Activated naive CD4-positive, alpha-beta T cell treated with anti-CD3 and anti-CD28 coated beads for 36 hours (primary cell): ENCODE results near the gene CMTM7. TPM values are rescaled to one million over a fixed set of nuclear protein-coding genes. Genes with fewer than 3 reads are reported as not detected.
"Not testable (repeated sequence)": the region's sequence is repeated elsewhere in the genome, so short reads cannot be mapped to it uniquely, and the experiment has no call there.

ENCODE experiments used
- CTCF ChIA-PET: fragments of 350-600 bp; sonication (Branson Sonifier 250); formaldehyde crosslinking; loops from one replicate; lab custom pipeline; 2021; ENCODE audit warnings: antibody characterized with exemption; lab: Charles Lee
- DNase-seq: peaks from one replicate; pipeline ENCODE4 v3.0.0-alpha.2; 2020
- H3K27ac Mint-ChIP-seq: one replicate; pipeline ENCODE4 v1.8.0; 2021; ENCODE audit warnings: mild to moderate bottlenecking, mixed read lengths
- H3K27me3 Mint-ChIP-seq: one replicate; pipeline ENCODE4 v1.8.0; 2021; ENCODE audit warnings: low read depth, mixed read lengths
- H3K36me3 Mint-ChIP-seq: one replicate; pipeline ENCODE4 v1.8.0; 2021; ENCODE audit warnings: low read depth, mixed read lengths
- H3K4me1 Mint-ChIP-seq: one replicate; pipeline ENCODE4 v1.8.0; 2021; ENCODE audit warnings: low read depth, mixed read lengths
- H3K4me3 Mint-ChIP-seq: one replicate; pipeline ENCODE4 v1.8.0; 2021; ENCODE audit warnings: mild to moderate bottlenecking, moderate library complexity, mixed read lengths
- H3K9me3 Mint-ChIP-seq: one replicate; pipeline ENCODE4 v1.8.0; 2021; ENCODE audit warnings: mixed read lengths
- intact Hi-C: fragments of 100-400 bp; cut with micrococcal nuclease; formaldehyde crosslinking; loops from one replicate; pipeline ENCODE4 v1.15.1; 2023
- total RNA-seq, 2 experiments: library from RNA; stranded (reverse); gene quantifications; one replicate each; pipeline ENCODE4 v1.2.3, GENCODE V29; 2021

CMTM7 gene
- total RNA-seq, 2 experiments from 2014 or later, result 59.1 to 60.2 TPM

DNA sequence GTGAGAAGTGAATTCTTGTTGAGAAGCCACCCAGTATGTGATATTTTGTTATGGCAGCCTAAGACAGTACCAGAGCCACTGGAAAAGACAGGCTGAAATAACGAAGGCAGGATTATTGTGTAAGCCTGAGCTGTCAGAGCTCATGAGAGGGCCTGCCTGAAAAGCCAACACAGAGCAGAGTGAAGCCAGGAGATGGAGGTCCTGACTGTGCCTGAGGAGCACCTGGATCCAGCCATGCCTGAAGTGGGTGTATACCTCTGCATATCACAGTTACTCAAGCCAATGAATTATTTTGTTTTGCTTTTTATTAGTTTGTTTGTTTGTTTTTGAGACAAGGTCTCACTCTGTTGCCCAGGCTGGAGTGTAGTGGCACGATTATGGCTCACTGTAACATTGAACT is 4.1 kb upstream of the CMTM7 start:
- Mint-ChIP-seq H3K4me1 (peaks cover 20% of the 10 kb centered on the region), H3K36me3 (peaks cover 6% of the 10 kb centered on the region), H3K27ac (no peak overlapping the region), H3K4me3 (no peak overlapping the region), H3K27me3 (no peaks in the 10 kb centered on the region), H3K9me3 (no peaks in the 10 kb centered on the region)
- CTCF ChIA-PET, result interaction anchor here (0.6 to 4.8 kb wide), 4 partner anchors 12 to 125 kb away, joined by 3 to 38 read pairs (median 10); no protein-coding TSS in a partner anchor
- DNase-seq, result no peak
- intact Hi-C loops, result no loop called here

DNA sequence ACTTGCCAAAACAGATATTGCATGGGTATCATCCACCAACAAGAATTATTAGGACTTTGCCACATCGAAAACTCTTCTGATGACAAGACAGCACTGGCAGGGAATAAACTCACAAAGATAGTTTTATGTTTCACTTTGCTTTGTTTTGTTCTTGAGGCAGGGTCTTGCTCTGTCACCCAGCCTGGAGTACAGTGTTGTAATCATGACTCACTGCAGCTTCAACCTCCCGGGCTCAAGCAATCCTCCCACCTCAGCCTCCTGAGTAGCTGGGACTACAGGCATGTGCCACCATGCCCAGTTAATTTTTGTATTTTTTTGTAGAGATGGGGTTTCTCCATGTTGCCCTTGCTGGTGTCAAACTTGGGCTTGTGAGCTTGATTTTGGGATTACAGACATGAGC is 2.1 kb upstream of the CMTM7 start:
- peak overlapping the region; percentile 39 for H3K27ac Mint-ChIP-seq
- H3K4me1 Mint-ChIP-seq, result peaks cover 39% of the 10 kb centered on the region
- DNase-seq, H3K27me3 Mint-ChIP-seq, intact Hi-C loops, H3K9me3 Mint-ChIP-seq: not testable (repeated sequence)
- peak overlapping the region; percentile 32 for H3K4me3 Mint-ChIP-seq
- peaks cover 10% of the 10 kb centered on the region for H3K36me3 Mint-ChIP-seq
- CTCF ChIA-PET, result interaction anchor here (1.9 to 4.8 kb wide), 2 partner anchors 14 to 78 kb away, joined by 10 to 38 read pairs; no protein-coding TSS in a partner anchor

DNA sequence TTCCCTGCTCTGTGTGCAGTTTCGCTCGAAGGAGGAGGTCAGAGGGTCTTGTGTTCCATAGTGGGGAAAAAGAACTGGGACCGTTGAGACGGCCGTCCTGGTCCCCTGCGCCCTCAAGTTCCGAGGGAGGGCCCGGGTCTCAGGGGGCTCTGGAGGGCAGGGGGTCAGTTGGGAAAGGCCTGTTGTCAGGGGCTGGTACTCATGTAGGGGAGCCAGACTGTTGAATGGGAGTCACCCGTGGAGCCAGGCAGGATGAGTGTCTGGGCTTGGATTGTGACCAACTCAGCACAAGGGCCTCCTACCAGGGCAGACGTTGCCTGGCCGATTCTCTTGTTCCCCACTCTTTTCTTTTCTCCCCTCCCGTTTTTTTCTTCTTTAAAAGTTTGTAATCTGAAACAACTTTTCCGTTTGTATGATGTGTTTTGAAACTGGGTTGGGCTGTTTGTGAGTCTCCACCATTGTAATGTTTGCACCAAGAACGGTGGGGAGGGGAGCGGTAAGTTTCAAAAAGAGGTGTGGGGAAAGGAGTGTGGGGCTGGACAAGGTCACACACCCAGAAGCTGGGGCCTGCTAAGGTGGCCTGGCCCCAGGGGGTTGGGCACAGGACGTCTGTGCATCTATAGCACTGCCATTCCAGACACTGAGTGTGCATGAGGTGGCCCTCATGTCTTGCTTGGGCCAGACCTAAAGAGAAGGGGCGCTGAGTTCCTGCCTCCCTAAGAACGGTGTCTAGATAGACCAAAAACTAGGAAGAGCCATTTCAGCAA is 1.1 kb downstream of the CMTM7 start:
- Mint-ChIP-seq H3K4me3 (peak overlapping the region; percentile 95), H3K9me3 (no peaks in the 10 kb centered on the region), H3K4me1 (peaks cover 56% of the 10 kb centered on the region), H3K27me3 (no peaks in the 10 kb centered on the region), H3K36me3 (peaks cover 10% of the 10 kb centered on the region), H3K27ac (peak overlapping the region; percentile 93)
- DNase-seq, result peak; percentile 55
- CTCF ChIA-PET, result interaction anchor here (0.6 to 5.4 kb wide), 3 partner anchors 17 to 76 kb away, joined by 4 to 38 read pairs (median 37); no protein-coding TSS in a partner anchor
- intact Hi-C loops, result loop anchor here (1.0 to 10.0 kb wide), 2 partner anchors 68 to 292 kb away; partner anchors contain the start of gene CNOT10

DNA sequence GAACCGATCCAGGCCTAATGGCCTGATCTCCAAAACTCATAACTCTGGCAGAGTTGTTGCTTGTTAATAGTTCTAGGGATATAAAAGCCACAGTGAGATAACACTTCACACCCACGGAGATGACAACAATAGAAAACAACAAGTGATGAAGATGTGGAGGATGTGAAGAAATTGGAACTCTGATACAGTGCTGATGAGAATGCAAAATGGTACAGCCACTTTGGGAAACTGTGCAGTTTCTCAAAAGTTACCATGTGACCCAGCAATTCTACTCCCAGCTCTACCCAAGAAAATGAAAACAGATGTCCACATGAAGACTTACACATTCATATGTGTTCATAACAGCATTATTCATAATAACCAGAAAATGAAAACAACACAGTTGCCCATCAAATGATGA is 3.8 kb downstream of the CMTM7 start:
- CTCF ChIA-PET, result interaction anchor here (0.6 to 6.3 kb wide), 8 partner anchors 19 to 217 kb away, joined by 3 to 48 read pairs (median 4); no protein-coding TSS in a partner anchor
- Mint-ChIP-seq H3K36me3 (peaks cover 10% of the 10 kb centered on the region), H3K27me3 (no peaks in the 10 kb centered on the region), H3K9me3 (no peaks in the 10 kb centered on the region), H3K4me1 (peaks cover 66% of the 10 kb centered on the region), H3K4me3 (no peak overlapping the region), H3K27ac (peak overlapping the region; percentile 65)
- no peak for DNase-seq
- intact Hi-C loops, result loop anchor here (10.0 kb wide), 1 partner anchor 289 kb away; the partner anchor contains the start of gene CNOT10

DNA sequence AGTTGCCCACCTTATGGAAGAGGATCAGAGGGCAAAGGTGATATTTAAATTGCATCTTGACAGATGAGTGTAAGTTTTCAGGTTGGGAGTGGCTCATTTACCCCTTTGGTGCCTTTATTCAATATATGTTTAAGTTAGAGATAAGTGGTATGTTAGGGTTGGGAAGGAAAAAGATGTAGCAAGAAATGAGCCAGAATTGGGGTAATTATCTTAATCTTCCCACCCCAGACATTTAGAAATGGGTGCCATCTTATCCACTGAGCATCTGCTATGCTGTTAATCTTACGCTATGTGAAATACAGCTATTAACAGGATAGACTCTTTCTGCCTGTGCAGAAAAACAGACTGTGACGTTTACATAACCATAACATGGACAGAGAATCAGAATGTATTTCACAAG is 6.3 kb downstream of the CMTM7 start:
- no peak overlapping the region for H3K27ac Mint-ChIP-seq
- no peak for DNase-seq
- H3K27me3 Mint-ChIP-seq, result no peaks in the 10 kb centered on the region
- peaks cover 71% of the 10 kb centered on the region for H3K4me1 Mint-ChIP-seq
- H3K4me3 Mint-ChIP-seq, result no peak overlapping the region
- CTCF ChIA-PET, result interaction anchor here (0.7 to 6.3 kb wide), 9 partner anchors 9 to 220 kb away, joined by 3 to 48 read pairs (median 4); no protein-coding TSS in a partner anchor
- peaks cover 4% of the 10 kb centered on the region for H3K36me3 Mint-ChIP-seq
- no peaks in the 10 kb centered on the region for H3K9me3 Mint-ChIP-seq
- intact Hi-C loops, result loop anchor here (2.0 to 10.0 kb wide), 2 partner anchors 63 to 287 kb away; partner anchors contain the start of gene CNOT10

DNA sequence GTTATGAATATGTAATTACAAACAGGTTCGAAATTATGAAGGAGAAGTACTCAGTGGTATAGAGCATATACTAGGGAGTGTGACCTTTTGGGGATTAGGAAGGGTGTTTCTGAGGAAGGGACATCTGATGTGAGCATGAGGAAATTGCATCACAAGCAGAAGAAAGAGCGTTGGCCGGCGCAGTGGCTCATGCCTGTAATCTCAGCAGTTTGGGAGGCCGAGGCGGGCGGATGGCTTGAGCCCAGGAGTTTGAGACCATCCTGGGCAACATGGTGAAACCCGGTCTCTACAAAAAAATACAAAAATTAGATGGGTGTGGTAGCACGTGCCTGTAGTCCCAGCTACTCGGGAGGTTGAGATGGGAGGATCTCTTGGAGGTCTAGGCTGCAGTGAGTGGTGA is 6.9 kb downstream of the CMTM7 start:
- no peak overlapping the region for H3K4me3 Mint-ChIP-seq
- no peaks in the 10 kb centered on the region for H3K9me3 Mint-ChIP-seq
- intact Hi-C loops, result loop anchor here (2.0 to 10.0 kb wide), 2 partner anchors 64 to 286 kb away; partner anchors contain the start of gene CNOT10
- H3K36me3 Mint-ChIP-seq, result peaks cover 5% of the 10 kb centered on the region
- no peaks in the 10 kb centered on the region for H3K27me3 Mint-ChIP-seq
- peak overlapping the region; percentile 44 for H3K27ac Mint-ChIP-seq
- CTCF ChIA-PET, result interaction anchor here (0.6 to 6.3 kb wide), 7 partner anchors 23 to 101 kb away, joined by 3 to 48 read pairs (median 4); no protein-coding TSS in a partner anchor
- no peak for DNase-seq
- H3K4me1 Mint-ChIP-seq, result peaks cover 71% of the 10 kb centered on the region

DNA sequence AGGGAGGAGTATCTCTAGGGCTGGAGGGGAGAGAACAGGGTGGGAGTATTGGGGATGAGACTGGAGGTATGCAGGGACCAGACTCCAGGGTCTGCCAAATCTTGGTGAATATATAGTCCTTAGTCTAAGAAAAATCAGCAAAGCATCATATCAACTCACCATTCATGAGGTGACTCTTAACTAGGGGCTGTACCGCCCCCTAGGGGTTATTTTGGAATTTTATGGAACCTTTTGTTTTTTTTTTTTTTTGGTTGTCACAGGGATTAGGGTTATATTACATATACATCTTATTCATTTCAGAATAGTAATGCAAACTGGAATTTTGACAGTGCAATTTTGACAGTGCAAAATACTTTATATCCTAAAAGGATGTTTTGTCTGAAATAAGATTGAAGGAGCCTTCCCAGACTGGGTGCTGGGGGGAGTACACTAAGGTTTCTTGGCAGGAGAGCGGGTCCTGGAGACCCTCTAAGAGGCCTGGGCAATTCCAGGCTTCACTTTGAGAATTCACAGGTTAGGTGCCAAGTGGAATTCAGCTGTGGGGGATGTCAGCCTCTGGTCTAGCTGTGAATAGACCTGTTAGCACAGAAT is 7.5 kb downstream of the CMTM7 start:
- H3K4me1 Mint-ChIP-seq, result peaks cover 69% of the 10 kb centered on the region
- intact Hi-C loops, result loop anchor here (1.0 to 10.0 kb wide), 8 partner anchors 8 to 286 kb away; partner anchors contain the start of genes CMTM7 and CNOT10
- no peaks in the 10 kb centered on the region for H3K27me3 Mint-ChIP-seq
- peak; percentile 54 for DNase-seq
- H3K9me3 Mint-ChIP-seq, result no peaks in the 10 kb centered on the region
- H3K4me3 Mint-ChIP-seq, result no peak overlapping the region
- H3K27ac Mint-ChIP-seq, result peak overlapping the region; percentile 59
- peaks cover 8% of the 10 kb centered on the region for H3K36me3 Mint-ChIP-seq
- CTCF ChIA-PET, result interaction anchor here (0.8 to 6.3 kb wide), 4 partner anchors 19 to 63 kb away, joined by 3 to 48 read pairs (median 4); no protein-coding TSS in a partner anchor

DNA sequence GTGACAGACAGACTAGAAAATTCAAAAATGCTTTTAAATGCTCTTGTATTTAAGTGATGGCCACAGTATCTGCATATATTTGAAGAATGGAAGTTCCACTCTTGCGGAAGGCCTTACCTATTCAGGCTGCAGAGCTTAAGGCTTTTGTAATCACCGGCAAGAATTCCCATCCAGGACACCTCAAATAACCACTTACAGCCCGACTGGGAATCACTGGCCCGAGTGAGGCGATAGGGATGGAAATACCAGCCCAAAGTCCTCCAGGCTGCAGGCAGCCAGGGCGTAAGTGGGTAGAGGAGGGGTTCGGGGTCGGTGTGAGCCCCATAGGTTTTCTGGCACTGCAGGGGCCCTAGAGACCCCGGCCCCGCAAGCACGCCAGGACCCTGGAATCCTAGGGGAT is 9.5 kb downstream of the CMTM7 start:
- intact Hi-C loops, result loop anchor here (1.0 kb wide), 2 partner anchors 13 to 19 kb away; no protein-coding TSS in a partner anchor
- CTCF ChIA-PET, result interaction anchor here (0.8 to 1.7 kb wide), 6 partner anchors 14 to 67 kb away, joined by 3 to 9 read pairs (median 5); no protein-coding TSS in a partner anchor
- DNase-seq, result no peak
- H3K4me3 Mint-ChIP-seq, result peak overlapping the region; percentile 92
- H3K36me3 Mint-ChIP-seq, result peaks cover 16% of the 10 kb centered on the region
- H3K4me1 Mint-ChIP-seq, result peaks cover 69% of the 10 kb centered on the region
- no peaks in the 10 kb centered on the region for H3K9me3 Mint-ChIP-seq
- no peaks in the 10 kb centered on the region for H3K27me3 Mint-ChIP-seq
- peak overlapping the region; percentile 99 for H3K27ac Mint-ChIP-seq

DNA sequence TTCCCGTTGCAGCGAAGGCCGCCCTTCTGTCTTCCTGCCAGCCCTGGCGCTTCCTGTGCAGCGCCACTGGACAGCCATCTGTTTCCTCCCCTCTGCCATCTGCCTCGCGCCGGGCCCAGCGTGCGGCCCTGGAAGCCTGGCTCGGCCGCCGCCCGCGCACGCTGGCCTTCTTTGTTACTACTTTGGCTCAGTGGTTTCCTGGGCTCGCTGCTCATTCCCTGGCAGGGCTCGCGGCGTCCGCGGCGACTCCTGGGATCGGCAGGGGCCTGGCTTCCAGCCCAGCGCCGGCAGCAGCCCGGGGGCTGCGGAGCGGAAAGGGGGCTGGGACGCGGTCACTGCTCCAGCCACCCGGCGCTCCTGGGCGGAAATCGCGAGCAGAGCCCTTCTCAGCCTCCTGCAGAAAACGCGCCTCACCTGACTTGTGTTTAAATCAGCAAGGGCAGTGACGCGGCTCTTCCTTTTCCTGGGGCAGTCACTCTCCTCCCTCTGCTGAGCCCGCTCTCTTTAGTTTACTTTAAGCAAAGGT is 10.0 kb downstream of the CMTM7 start:
- no peaks in the 10 kb centered on the region for H3K27me3 Mint-ChIP-seq
- H3K4me3 Mint-ChIP-seq, result peak overlapping the region; percentile 92
- H3K27ac Mint-ChIP-seq, result peak overlapping the region; percentile 99
- CTCF ChIA-PET, result interaction anchor here (0.8 to 1.7 kb wide), 4 partner anchors 19 to 66 kb away, joined by 3 to 9 read pairs (median 5); no protein-coding TSS in a partner anchor
- peaks cover 74% of the 10 kb centered on the region for H3K4me1 Mint-ChIP-seq
- peaks cover 16% of the 10 kb centered on the region for H3K36me3 Mint-ChIP-seq
- peak; percentile 77 for DNase-seq
- H3K9me3 Mint-ChIP-seq, result no peaks in the 10 kb centered on the region
- intact Hi-C loops, result loop anchor here (1.0 kb wide), 3 partner anchors 13 to 32 kb away; no protein-coding TSS in a partner anchor

DNA sequence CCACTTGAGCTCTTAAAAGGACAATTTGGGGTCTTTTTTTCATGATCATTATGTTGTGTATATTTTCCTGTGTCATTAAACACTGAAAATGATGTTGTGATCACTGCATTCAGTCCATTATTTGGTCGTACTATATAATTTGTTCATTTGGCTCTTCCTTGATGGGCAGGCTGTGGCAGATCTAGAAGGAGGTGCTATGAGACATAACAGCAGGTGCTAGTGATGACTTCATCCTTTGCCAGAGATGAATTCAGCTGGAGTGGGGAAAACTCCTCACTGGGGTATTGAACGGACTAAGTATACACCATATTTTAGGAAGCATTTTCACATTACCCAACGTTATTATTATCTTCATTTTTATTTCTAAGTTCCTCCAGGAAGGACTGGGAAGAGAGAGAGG is 12.0 kb downstream of the CMTM7 start:
- H3K4me3 Mint-ChIP-seq, result no peak overlapping the region
- no peaks in the 10 kb centered on the region for H3K9me3 Mint-ChIP-seq
- peaks cover 16% of the 10 kb centered on the region for H3K36me3 Mint-ChIP-seq
- H3K27me3 Mint-ChIP-seq, result no peaks in the 10 kb centered on the region
- intact Hi-C loops, result no loop called here
- CTCF ChIA-PET, result interaction anchor here (1.6 to 3.5 kb wide), 3 partner anchors 11 to 64 kb away, joined by 5 to 12 read pairs (median 9); no protein-coding TSS in a partner anchor
- H3K27ac Mint-ChIP-seq, result peak overlapping the region; percentile 83
- H3K4me1 Mint-ChIP-seq, result peaks cover 81% of the 10 kb centered on the region
- no peak for DNase-seq

DNA sequence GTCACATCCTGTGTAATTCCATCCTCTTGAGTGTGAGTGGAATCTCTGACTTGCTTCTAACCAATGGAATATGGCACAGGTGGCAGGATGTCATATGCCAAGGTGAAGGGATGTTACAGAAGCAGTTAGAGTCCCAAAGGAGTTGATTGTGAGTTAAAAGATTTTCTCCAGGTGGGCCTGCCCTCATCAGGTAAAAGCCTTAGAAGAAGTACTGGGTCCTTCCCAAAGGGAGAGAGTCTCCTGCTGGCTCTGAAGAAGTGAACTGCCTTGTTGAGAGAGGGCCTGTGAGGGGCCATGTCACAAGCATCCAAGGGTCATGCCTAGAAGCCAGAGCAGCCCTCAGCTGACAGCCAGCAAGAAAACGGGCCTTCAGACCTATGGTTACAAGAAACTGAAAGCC is 13.1 kb downstream of the CMTM7 start:
- no peaks in the 10 kb centered on the region for H3K9me3 Mint-ChIP-seq
- intact Hi-C loops, result no loop called here
- CTCF ChIA-PET, result interaction anchor here (0.6 to 3.5 kb wide), 5 partner anchors 10 to 143 kb away, joined by 3 to 12 read pairs (median 9); no protein-coding TSS in a partner anchor
- DNase-seq, result no peak
- H3K36me3 Mint-ChIP-seq, result peaks cover 16% of the 10 kb centered on the region
- peak overlapping the region; percentile 25 for H3K27ac Mint-ChIP-seq
- H3K27me3 Mint-ChIP-seq, result no peaks in the 10 kb centered on the region
- peaks cover 78% of the 10 kb centered on the region for H3K4me1 Mint-ChIP-seq
- no peak overlapping the region for H3K4me3 Mint-ChIP-seq
